T-helper 2 cell treated with Interferon-gamma antibody and Interleukin-4, amounts not matched to agents 5 μg/mL and 100 μg/mL, for 36 hours (primary cell): Measurements from ENCODE around the gene FOLR2.

Experiments
- DNase-seq: peaks from one replicate; pipeline ENCODE4 v3.0.0; 2021; ENCODE audit warnings: low spot score
- H3K27ac Mint-ChIP-seq: one replicate; pipeline ENCODE4 v1.8.0; 2021; ENCODE audit warnings: mild to moderate bottlenecking, mixed read lengths
- H3K27me3 Mint-ChIP-seq: one replicate; pipeline ENCODE4 v1.8.0; 2021; ENCODE audit warnings: low read depth, mixed read lengths
- H3K36me3 Mint-ChIP-seq: one replicate; pipeline ENCODE4 v1.8.0; 2021; ENCODE audit warnings: low read depth, mixed read lengths
- H3K4me1 Mint-ChIP-seq: one replicate; pipeline ENCODE4 v1.8.0; 2021; ENCODE audit warnings: low read depth, mixed read lengths
- H3K4me3 Mint-ChIP-seq: one replicate; pipeline ENCODE4 v1.8.0; 2022; ENCODE audit warnings: mild to moderate bottlenecking, moderate library complexity, mixed read lengths
- H3K9me3 Mint-ChIP-seq: one replicate; pipeline ENCODE4 v1.8.0; 2021; ENCODE audit warnings: mixed read lengths

The FOLR2 gene

DNA sequence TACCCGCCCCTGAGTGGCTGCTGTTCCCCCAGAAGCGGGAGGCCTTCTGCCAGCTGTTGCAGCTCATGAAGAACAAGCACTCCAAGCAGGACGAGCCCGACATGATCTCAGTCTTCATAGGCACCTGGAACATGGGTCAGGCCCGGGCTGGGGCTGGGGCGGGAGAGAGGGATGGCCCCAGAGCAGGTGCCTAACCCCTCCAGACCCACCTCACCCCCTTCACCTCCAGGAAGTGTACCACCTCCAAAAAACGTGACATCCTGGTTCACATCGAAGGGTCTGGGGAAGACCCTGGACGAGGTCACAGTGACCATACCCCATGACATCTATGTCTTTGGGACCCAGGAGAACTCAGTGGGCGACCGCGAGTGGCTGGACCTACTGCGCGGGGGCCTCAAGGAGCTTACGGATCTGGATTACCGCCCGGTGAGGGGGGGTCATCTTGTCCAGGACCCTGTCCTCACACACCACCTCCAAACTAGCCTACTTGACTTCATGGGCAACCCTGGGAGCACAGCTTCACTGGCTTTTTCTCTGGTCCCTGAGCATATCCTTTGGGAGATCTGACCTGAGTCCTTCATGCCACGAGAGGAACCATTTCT lies 14.3 kb downstream of the FOLR2 start:
- H3K27me3 Mint-ChIP-seq: no peaks in the 10 kb centered on the region
- H3K27ac Mint-ChIP-seq: no peak overlapping the region
- peaks cover 5% of the 10 kb centered on the region for H3K4me1 Mint-ChIP-seq
- H3K4me3 Mint-ChIP-seq: no peak overlapping the region
- no peaks in the 10 kb centered on the region for H3K9me3 Mint-ChIP-seq
- no peak for DNase-seq
- peaks cover 36% of the 10 kb centered on the region for H3K36me3 Mint-ChIP-seq

DNA sequence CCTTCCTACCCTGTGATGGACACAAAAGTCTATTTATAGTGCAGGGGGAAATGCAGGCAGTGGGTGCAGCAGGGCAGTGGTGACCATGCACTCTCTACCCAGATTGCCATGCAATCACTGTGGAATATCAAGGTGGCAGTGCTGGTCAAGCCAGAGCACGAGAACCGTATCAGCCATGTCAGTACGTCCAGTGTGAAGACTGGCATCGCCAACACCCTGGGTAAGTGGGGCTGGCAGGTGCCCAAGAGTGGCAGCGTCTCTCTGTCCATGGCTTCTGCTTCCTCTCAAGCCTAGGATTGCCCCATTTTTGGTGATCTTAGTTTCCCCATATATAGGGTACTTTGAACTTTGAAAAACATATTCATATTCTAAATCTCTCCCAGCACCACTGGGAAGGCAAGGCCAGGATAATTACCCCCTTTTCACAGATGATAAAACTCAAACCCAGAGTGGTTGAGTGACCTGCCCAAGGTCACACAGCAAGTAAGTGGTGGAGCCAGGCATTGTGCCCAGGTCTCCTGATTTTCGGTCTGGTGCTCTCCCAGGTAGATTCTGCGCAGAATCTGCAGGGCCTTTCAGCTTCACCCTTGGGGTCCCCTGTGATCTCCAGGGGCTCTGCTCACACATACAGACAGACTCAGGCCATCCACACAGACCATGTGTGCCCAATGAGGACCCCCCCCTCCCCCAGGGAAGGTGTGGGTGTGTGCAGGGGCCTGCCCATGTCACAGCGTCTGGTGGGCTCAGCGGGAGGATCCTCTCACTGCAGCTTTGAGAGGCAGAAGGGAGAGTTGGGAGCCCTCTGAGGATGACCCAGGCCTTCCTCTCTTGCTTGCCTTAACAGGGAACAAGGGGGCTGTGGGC lies 15.0 kb downstream of the FOLR2 start:
- Mint-ChIP-seq H3K36me3 (peaks cover 38% of the 10 kb centered on the region), H3K27me3 (no peaks in the 10 kb centered on the region), H3K4me3 (no peak overlapping the region), H3K4me1 (no peaks in the 10 kb centered on the region), H3K27ac (no peak overlapping the region), H3K9me3 (no peaks in the 10 kb centered on the region)
- no peak for DNase-seq

DNA sequence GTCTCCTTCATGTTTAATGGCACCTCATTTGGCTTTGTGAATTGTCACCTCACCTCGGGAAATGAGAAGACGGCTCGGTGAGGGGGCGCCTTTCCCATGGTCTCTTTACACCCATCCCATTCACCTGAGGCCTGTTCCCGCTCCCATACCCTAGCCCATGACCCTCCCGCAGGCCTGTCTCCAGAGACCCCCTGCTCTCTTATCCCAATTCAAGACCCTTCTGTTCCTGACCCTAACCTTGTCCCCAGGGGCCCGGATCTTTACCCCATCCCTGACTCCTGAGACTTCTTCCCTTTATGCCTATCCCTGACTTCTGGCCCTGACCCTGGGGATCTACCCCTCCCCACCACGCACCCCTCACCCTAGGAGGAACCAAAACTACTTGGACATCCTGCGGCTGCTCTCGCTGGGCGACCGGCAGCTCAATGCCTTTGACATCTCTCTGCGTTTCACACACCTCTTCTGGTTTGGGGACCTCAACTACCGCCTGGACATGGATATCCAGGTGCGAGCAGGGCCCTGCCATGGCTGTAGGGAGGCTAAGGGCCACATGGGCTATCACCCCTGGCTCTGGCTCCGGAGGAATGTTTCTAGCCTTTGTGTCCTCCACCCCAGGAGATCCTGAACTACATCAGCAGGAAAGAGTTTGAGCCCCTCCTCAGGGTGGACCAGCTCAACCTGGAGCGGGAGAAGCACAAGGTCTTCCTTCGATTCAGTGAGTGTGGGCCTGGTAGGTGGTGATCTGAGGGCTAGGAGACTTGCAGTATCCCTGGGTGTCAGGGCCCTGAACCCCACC lies 15.9 kb downstream of the FOLR2 start:
- Mint-ChIP-seq H3K4me1 (no peaks in the 10 kb centered on the region), H3K27me3 (no peaks in the 10 kb centered on the region), H3K9me3 (no peaks in the 10 kb centered on the region), H3K27ac (no peak overlapping the region), H3K36me3 (peaks cover 40% of the 10 kb centered on the region), H3K4me3 (no peak overlapping the region)
- DNase-seq: no peak

DNA sequence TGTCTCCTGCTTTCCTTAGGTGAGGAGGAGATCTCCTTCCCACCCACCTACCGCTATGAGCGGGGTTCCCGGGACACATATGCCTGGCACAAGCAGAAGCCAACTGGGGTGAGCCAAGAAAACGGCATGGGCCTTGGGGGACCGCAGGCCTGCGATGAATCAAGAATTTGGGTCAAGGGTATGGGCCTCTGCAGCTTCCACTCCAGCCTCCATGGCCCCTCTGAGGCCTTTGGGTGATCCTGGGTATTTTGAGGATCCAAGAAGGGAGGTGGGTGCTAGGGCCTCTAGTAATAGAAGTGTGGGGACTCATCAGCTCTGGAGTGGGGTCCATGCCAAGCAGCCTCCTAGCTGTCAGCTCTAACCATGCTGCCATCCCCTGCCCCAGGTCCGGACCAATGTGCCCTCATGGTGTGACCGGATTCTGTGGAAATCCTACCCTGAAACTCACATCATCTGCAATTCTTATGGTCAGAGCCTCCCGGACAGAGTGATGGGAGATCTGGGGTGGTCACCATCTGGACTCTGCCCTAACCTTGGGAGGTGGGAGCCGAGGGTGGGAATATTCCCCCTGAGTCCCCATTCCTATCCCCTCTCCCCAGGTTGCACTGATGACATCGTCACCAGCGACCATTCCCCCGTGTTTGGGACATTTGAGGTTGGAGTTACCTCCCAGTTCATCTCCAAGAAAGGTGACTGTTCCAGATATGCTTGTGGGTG lies 16.6 kb downstream of the FOLR2 start:
- peaks cover 41% of the 10 kb centered on the region for H3K36me3 Mint-ChIP-seq
- H3K4me3 Mint-ChIP-seq: no peak overlapping the region
- no peaks in the 10 kb centered on the region for H3K9me3 Mint-ChIP-seq
- H3K27me3 Mint-ChIP-seq: peaks cover under 1% of the 10 kb centered on the region
- H3K27ac Mint-ChIP-seq: no peak overlapping the region
- DNase-seq: no peak
- H3K4me1 Mint-ChIP-seq: no peaks in the 10 kb centered on the region

DNA sequence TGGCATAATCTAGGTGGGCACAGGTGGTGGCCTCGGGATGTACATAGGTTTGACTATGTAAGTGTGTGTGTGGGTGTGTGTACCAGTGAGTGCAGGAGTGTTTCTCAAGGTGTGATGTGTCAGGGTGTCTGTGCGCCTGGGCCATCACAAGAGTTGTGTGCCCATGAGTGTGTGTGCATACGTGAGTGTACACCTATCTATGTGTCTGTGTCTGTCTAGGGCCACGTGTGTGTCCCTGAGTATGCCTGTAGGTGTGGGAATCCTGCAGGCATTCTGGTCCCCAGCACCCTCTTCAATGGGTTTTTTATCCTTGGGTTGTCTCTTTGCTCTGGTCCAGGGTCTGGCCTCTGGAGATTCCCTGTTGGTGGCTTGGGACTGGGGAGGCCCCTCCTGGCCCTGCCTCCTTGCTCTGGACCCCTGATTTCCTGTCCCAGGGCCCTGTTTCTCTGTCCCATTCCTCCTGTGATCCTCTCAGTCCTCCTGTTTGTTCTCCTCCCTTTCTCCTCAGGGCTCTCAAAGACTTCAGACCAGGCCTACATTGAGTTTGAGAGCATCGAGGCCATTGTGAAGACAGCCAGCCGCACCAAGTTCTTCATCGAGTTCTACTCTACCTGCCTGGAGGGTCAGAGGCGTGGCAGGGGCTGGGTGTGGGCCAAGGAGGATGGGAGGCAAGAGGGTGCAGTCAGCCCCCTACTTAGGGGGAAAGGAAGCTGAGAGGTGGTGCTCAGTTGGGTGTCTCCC lies 17.3 kb downstream of the FOLR2 start:
- Mint-ChIP-seq H3K4me1 (peaks cover 2% of the 10 kb centered on the region), H3K4me3 (no peak overlapping the region), H3K36me3 (peaks cover 45% of the 10 kb centered on the region), H3K27ac (no peak overlapping the region), H3K9me3 (no peaks in the 10 kb centered on the region), H3K27me3 (peaks cover 5% of the 10 kb centered on the region)
- no peak for DNase-seq

DNA sequence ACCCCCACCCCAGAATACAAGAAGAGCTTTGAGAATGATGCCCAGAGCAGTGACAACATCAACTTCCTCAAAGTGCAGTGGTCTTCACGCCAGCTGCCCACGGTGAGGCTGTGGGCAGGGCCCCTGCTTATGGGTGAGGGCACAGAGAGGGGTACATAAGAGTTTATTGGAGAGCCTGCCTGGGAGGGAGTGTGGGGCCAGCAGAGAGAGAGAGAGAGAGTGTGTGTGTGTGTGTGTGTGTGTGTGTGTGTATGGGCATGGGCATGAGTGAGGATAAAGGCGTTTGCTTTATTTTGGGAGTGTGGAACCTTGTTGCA lies 17.9 kb downstream of the FOLR2 start:
- no peak for DNase-seq
- Mint-ChIP-seq H3K27ac (no peak overlapping the region), H3K36me3 (peaks cover 41% of the 10 kb centered on the region), H3K4me1 (peaks cover 5% of the 10 kb centered on the region), H3K4me3 (no peak overlapping the region), H3K27me3 (peaks cover 10% of the 10 kb centered on the region), H3K9me3 (no peaks in the 10 kb centered on the region)

DNA sequence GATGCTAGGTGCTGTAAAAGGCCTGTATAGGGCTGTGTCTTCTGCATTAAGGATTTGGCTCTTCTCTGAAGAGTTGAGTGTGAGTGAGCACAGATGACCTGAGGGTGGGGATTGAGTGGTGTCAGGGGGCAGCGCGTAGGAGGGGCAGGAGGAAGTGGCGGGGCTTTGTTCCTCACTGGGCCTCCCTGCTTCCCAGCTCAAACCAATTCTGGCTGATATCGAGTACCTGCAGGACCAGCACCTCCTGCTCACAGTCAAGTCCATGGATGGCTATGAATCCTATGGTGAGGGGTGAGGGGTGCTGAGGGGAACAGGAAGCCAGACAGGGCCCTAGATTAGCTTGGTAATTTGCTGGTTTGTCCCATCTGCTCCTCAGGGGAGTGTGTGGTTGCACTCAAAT lies 18.3 kb downstream of the FOLR2 start:
- Mint-ChIP-seq H3K4me3 (no peak overlapping the region), H3K27me3 (peaks cover 11% of the 10 kb centered on the region), H3K27ac (no peak overlapping the region), H3K36me3 (peaks cover 41% of the 10 kb centered on the region), H3K4me1 (peaks cover 6% of the 10 kb centered on the region), H3K9me3 (no peaks in the 10 kb centered on the region)
- no peak for DNase-seq

DNA sequence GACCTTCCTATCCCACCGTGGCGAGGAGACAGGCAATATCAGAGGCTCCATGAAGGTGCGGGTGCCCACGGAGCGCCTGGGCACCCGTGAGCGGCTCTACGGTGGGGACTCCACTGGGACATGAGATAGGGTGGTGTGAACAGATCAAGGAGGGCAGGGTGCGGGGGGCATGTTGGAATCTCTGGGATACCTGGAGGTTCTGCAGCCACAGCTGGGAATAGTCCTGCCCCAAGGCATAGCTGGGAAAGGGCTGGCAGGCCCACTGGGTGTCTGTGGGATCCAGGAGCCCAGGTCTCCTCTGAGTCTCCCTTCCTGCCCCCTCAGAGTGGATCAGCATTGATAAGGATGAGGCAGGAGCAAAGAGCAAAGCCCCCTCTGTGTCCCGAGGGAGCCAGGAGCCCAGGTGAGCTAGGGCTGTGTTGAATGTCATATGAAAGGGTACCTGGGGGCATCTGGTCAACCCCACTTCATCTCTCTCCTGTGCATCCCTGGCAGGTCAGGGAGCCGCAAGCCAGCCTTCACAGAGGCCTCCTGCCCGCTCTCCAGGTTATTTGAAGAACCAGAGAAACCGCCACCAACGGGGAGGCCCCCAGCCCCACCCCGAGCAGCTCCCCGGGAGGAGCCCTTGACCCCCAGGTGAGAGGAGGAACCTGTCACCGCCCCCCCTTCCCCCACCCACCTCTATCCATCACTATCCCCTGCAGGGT lies 18.9 kb downstream of the FOLR2 start:
- Mint-ChIP-seq H3K36me3 (peaks cover 40% of the 10 kb centered on the region), H3K27ac (no peak overlapping the region), H3K9me3 (no peaks in the 10 kb centered on the region), H3K4me3 (no peak overlapping the region), H3K4me1 (peaks cover 8% of the 10 kb centered on the region), H3K27me3 (peaks cover 15% of the 10 kb centered on the region)
- no peak for DNase-seq

DNA sequence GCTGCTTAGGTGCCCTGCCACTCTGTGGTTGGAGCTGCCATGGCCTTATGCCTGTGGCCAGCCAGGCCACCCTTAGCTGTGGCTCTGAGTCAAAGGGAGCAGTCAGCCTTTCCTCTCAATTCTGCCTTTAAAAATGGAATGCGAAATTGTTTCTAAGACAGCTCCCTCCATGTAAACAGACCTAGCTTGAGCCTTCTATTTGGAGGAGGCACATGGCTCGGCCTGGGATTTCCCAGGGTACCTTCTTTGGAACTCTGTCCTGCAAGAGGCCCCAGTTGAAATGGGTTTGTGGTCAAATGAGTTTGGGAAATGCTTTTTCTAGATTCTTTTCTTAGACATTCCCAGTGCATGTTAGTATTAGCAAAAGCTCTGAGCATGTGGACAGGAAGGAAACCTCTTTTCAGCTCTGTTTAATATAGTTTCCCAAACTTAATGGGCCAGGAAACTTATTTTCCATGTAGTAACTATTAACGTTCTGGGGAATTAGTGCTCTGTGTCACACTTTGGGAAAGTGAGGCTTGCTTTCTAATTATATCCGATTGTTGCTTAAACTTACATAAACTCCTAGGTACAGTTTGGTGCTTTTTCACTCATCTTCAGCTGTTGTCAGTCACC lies 19.6 kb downstream of the FOLR2 start:
- Mint-ChIP-seq H3K36me3 (peaks cover 38% of the 10 kb centered on the region), H3K27me3 (peaks cover 21% of the 10 kb centered on the region), H3K4me1 (peaks cover 13% of the 10 kb centered on the region), H3K4me3 (no peak overlapping the region), H3K9me3 (no peaks in the 10 kb centered on the region), H3K27ac (no peak overlapping the region)
- DNase-seq: no peak

DNA sequence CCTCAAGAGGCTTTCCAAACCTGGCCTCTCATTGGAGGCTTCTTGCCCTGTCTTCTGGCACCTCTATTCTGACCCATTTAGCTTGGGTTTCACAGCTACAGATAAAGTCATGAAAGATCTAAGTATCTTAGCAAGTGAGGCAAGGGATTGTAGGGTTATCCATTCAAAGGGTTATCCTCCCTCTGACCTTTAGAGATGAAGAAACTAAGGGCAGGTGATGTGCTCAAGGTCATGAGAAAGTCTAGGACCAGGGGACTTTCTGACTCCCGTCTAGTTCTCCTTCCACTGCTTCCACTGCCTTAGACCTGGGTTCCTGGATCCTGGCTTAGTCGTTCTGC lies 20.1 kb downstream of the FOLR2 start:
- Mint-ChIP-seq H3K4me3 (no peak overlapping the region), H3K36me3 (peaks cover 33% of the 10 kb centered on the region), H3K27ac (no peak overlapping the region), H3K27me3 (peaks cover 27% of the 10 kb centered on the region), H3K4me1 (peaks cover 13% of the 10 kb centered on the region), H3K9me3 (no peaks in the 10 kb centered on the region)
- no peak for DNase-seq

DNA sequence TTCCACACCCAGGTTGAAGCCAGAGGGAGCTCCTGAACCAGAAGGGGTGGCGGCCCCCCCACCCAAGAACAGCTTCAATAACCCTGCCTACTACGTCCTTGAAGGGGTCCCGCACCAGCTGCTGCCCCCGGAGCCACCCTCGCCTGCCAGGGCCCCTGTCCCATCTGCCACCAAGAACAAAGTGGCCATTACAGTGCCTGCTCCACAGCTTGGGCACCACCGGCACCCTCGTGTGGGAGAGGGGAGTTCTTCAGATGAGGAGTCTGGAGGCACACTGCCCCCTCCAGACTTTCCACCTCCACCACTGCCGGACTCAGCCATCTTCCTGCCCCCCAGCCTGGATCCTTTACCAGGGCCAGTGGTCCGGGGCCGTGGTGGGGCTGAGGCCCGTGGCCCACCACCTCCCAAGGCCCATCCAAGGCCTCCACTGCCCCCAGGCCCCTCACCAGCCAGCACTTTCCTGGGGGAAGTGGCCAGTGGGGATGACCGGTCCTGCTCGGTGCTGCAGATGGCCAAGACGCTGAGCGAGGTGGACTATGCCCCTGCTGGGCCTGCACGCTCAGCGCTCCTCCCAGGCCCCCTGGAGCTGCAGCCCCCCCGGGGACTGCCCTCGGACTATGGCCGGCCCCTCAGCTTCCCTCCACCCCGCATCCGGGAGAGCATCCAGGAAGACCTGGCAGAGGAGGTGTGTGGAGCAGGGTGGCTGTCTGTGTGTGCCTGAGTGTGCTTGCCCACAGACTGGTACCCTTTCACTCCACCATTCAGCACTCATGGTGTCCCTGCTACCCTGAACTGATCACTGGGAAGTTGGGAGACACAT lies 20.7 kb downstream of the FOLR2 start:
- Mint-ChIP-seq H3K27ac (no peak overlapping the region), H3K4me3 (no peak overlapping the region), H3K27me3 (peaks cover 33% of the 10 kb centered on the region), H3K36me3 (peaks cover 31% of the 10 kb centered on the region), H3K4me1 (peaks cover 13% of the 10 kb centered on the region), H3K9me3 (no peaks in the 10 kb centered on the region)
- DNase-seq: no peak

DNA sequence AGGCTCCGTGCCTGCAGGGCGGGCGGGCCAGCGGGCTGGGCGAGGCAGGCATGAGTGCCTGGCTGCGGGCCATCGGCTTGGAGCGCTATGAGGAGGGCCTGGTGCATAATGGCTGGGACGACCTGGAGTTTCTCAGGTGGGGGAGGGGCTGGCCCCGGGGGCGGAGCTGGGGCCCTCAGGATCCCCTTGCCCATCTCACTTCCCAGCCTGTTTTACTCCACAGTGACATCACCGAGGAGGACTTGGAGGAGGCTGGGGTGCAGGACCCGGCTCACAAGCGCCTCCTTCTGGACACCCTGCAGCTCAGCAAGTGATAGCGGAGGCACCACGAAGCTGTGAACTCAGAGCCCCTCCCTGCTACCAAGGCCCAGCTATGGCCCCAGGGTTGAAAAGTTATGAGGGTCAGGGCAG lies 21.5 kb downstream of the FOLR2 start:
- Mint-ChIP-seq H3K36me3 (peaks cover 27% of the 10 kb centered on the region), H3K4me3 (no peak overlapping the region), H3K27ac (no peak overlapping the region), H3K4me1 (peaks cover 13% of the 10 kb centered on the region), H3K27me3 (peaks cover 39% of the 10 kb centered on the region), H3K9me3 (no peaks in the 10 kb centered on the region)
- DNase-seq: peak; percentile 33
